ENCODE data around the gene SORCS2. TPM values are rescaled to one million over a fixed set of nuclear protein-coding genes. Genes with fewer than 3 reads are reported as not detected.

The SORCS2 gene
- polyA plus RNA-seq, 1 of the 3 experiments (the other 2 are of a cell fraction): 1.6 TPM

DNA sequence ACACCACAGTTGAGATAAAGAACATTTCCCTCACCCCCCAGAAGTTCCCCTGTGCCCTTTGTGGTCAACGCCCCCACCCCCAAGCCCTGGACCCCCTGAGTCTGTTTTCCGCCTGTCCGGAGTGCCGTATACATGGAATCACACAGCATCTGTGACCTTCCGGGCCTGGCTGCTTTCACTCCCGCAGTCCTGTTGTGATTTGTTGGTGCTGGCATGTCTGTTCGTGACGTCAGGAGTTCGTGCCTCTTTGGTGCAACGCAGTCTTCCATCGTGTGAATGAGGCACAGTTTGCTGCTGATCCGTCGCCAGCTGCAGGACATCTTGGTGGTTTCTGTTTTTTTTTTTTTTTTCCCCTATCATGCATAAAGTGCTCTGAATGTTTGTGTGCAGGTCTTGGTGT lies 180.3 kb downstream of the SORCS2 start:
- ChIA-PET POLR2A (no interaction called here), CTCF (no interaction called here)
- H3F3A ChIP-seq (replicated peaks; ENCODE audit: insufficient read depth): no peaks in the 10 kb centered on the region
- H3K27me3 ChIP-seq (ENCODE audit: insufficient read depth): 0 out of 2 replicates have a peak, but pooled peaks cover 2% of the 10 kb centered on the region
- no peaks in the 10 kb centered on the region for H3K36me3 ChIP-seq (replicated peaks in 1 of 2; ENCODE audit: control insufficient read depth in 1 of 2, insufficient read depth in 2 of 2, low read length in 1 of 2)
- peaks cover 5% of the 10 kb centered on the region in 2 experiments; a peak in 1 of 4 replicates for H3K4me1 ChIP-seq (ENCODE audit: control insufficient read depth in 1 of 2, insufficient read depth in 2 of 2, low read depth in 1 of 2, low read length in 1 of 2)
- 79% methylated on average over 13 of the region's 13 CpGs for WGBS (ENCODE audit: low lambda C conversion rate)
- no peak overlapping the region for H3K27ac ChIP-seq (ENCODE audit: low read depth in 2 of 2, low read length in 1 of 2)
- no peak overlapping the region for H3K9ac ChIP-seq
- no peaks in the 10 kb centered on the region for H3K79me2 ChIP-seq (ENCODE audit: insufficient read depth)
- H4K20me1 ChIP-seq (ENCODE audit: insufficient read depth): no peaks in the 10 kb centered on the region
- no peak overlapping the region for H3K4me3 ChIP-seq (ENCODE audit: low read depth in 2 of 2, low read length in 1 of 2)
- no peak for TF ChIP-seq TAF1 (IDR thresholded peaks at IDR 0.05; ENCODE audit: borderline replicate concordance, low read depth, low read length)
- TF ChIP-seq SMC3 (IDR thresholded peaks at IDR 0.05; ENCODE audit: low read depth, low read length): no peak
- TF ChIP-seq RFX5 (IDR thresholded peaks at IDR 0.05; ENCODE audit: low read length): no peak
- no peak for TF ChIP-seq FOXJ3 (CRISPR knock-in tag; IDR thresholded peaks at IDR 0.05)
- TF ChIP-seq EP300 (IDR thresholded peaks at IDR 0.05; ENCODE audit: borderline replicate concordance in 1 of 2, low read depth in 1 of 2, low read length in 1 of 2): no peak
- TF ChIP-seq, protein P1, sequence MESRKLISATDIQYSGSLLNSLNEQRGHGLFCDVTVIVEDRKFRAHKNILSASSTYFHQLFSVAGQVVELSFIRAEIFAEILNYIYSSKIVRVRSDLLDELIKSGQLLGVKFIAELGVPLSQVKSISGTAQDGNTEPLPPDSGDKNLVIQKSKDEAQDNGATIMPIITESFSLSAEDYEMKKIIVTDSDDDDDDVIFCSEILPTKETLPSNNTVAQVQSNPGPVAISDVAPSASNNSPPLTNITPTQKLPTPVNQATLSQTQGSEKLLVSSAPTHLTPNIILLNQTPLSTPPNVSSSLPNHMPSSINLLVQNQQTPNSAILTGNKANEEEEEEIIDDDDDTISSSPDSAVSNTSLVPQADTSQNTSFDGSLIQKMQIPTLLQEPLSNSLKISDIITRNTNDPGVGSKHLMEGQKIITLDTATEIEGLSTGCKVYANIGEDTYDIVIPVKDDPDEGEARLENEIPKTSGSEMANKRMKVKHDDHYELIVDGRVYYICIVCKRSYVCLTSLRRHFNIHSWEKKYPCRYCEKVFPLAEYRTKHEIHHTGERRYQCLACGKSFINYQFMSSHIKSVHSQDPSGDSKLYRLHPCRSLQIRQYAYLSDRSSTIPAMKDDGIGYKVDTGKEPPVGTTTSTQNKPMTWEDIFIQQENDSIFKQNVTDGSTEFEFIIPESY (IDR thresholded peaks at IDR 0.05; ENCODE audit: borderline replicate concordance, low read depth): no peak
- TF ChIP-seq, protein P2, sequence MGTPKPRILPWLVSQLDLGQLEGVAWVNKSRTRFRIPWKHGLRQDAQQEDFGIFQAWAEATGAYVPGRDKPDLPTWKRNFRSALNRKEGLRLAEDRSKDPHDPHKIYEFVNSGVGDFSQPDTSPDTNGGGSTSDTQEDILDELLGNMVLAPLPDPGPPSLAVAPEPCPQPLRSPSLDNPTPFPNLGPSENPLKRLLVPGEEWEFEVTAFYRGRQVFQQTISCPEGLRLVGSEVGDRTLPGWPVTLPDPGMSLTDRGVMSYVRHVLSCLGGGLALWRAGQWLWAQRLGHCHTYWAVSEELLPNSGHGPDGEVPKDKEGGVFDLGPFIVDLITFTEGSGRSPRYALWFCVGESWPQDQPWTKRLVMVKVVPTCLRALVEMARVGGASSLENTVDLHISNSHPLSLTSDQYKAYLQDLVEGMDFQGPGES (IDR thresholded peaks at IDR 0.05; ENCODE audit: low read depth, low read length): no peak
- TF ChIP-seq TEAD4 (IDR thresholded peaks at IDR 0.05; ENCODE audit: borderline replicate concordance, insufficient read depth): no peak
- no peak for TF ChIP-seq SIN3A (IDR thresholded peaks at IDR 0.05; ENCODE audit: borderline replicate concordance, low read depth, low read length)
- TF ChIP-seq EZH2phosphoT487 (IDR thresholded peaks at IDR 0.05; ENCODE audit: borderline replicate concordance, low read depth): no peak
- no peak for TF ChIP-seq RCOR1 (IDR thresholded peaks at IDR 0.05; ENCODE audit: low read length)
- TF ChIP-seq GATA2 (CRISPR knock-in tag; IDR thresholded peaks at IDR 0.05): no peak
- TF ChIP-seq, protein P3, sequence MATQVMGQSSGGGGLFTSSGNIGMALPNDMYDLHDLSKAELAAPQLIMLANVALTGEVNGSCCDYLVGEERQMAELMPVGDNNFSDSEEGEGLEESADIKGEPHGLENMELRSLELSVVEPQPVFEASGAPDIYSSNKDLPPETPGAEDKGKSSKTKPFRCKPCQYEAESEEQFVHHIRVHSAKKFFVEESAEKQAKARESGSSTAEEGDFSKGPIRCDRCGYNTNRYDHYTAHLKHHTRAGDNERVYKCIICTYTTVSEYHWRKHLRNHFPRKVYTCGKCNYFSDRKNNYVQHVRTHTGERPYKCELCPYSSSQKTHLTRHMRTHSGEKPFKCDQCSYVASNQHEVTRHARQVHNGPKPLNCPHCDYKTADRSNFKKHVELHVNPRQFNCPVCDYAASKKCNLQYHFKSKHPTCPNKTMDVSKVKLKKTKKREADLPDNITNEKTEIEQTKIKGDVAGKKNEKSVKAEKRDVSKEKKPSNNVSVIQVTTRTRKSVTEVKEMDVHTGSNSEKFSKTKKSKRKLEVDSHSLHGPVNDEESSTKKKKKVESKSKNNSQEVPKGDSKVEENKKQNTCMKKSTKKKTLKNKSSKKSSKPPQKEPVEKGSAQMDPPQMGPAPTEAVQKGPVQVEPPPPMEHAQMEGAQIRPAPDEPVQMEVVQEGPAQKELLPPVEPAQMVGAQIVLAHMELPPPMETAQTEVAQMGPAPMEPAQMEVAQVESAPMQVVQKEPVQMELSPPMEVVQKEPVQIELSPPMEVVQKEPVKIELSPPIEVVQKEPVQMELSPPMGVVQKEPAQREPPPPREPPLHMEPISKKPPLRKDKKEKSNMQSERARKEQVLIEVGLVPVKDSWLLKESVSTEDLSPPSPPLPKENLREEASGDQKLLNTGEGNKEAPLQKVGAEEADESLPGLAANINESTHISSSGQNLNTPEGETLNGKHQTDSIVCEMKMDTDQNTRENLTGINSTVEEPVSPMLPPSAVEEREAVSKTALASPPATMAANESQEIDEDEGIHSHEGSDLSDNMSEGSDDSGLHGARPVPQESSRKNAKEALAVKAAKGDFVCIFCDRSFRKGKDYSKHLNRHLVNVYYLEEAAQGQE (IDR thresholded peaks at IDR 0.05; ENCODE audit: low read depth, low read length): no peak
- TF ChIP-seq MXI1 (IDR thresholded peaks at IDR 0.05; ENCODE audit: low read depth, low read length): no peak
- TF ChIP-seq, protein P4, sequence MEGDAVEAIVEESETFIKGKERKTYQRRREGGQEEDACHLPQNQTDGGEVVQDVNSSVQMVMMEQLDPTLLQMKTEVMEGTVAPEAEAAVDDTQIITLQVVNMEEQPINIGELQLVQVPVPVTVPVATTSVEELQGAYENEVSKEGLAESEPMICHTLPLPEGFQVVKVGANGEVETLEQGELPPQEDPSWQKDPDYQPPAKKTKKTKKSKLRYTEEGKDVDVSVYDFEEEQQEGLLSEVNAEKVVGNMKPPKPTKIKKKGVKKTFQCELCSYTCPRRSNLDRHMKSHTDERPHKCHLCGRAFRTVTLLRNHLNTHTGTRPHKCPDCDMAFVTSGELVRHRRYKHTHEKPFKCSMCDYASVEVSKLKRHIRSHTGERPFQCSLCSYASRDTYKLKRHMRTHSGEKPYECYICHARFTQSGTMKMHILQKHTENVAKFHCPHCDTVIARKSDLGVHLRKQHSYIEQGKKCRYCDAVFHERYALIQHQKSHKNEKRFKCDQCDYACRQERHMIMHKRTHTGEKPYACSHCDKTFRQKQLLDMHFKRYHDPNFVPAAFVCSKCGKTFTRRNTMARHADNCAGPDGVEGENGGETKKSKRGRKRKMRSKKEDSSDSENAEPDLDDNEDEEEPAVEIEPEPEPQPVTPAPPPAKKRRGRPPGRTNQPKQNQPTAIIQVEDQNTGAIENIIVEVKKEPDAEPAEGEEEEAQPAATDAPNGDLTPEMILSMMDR (IDR thresholded peaks at IDR 0.05): no peak
- TF ChIP-seq FOSL2 (IDR thresholded peaks at IDR 0.05; ENCODE audit: borderline replicate concordance, low read depth): no peak
- H2AFZ ChIP-seq (ENCODE audit: low read depth): no peak overlapping the region
- no peaks in the 10 kb centered on the region for H3K9me2 ChIP-seq
- no peak overlapping the region for H3K4me2 ChIP-seq
- no peak for DNase-seq
- no peaks in the 10 kb centered on the region for H3K9me3 ChIP-seq

Data from SK-N-SH (cell line).